Ishikawa (cell line): ENCODE results near the gene FPR2.

Source experiments
- FOXM1 ChIP-seq: IDR thresholded peaks from 2 replicates; pipeline ENCODE4 v1.6.1; 2012; ENCODE audit warnings: low read depth, borderline replicate concordance
- RAD21 ChIP-seq: IDR thresholded peaks from 2 replicates; pipeline ENCODE4 v1.6.1; 2012; ENCODE audit warnings: low read depth
- TAF1 ChIP-seq: IDR thresholded peaks from 2 replicates; pipeline ENCODE4 v1.6.1; 2012; ENCODE audit warnings: low read depth, mild to moderate bottlenecking
- TEAD4 ChIP-seq: IDR thresholded peaks from 2 replicates; pipeline ENCODE4 v1.6.1; 2012
- ZBTB7A ChIP-seq: IDR thresholded peaks from 2 replicates; pipeline ENCODE4 v1.6.1; 2012; ENCODE audit warnings: low read depth
- TF ChIP-seq, protein P1 (sequence below): IDR thresholded peaks from 2 replicates; pipeline ENCODE4 v1.6.1; 2012
- TF ChIP-seq, protein P2 (sequence below): IDR thresholded peaks from 2 replicates; pipeline ENCODE4 v1.6.1; 2012; ENCODE audit warnings: low read depth, mild to moderate bottlenecking

DNA sequence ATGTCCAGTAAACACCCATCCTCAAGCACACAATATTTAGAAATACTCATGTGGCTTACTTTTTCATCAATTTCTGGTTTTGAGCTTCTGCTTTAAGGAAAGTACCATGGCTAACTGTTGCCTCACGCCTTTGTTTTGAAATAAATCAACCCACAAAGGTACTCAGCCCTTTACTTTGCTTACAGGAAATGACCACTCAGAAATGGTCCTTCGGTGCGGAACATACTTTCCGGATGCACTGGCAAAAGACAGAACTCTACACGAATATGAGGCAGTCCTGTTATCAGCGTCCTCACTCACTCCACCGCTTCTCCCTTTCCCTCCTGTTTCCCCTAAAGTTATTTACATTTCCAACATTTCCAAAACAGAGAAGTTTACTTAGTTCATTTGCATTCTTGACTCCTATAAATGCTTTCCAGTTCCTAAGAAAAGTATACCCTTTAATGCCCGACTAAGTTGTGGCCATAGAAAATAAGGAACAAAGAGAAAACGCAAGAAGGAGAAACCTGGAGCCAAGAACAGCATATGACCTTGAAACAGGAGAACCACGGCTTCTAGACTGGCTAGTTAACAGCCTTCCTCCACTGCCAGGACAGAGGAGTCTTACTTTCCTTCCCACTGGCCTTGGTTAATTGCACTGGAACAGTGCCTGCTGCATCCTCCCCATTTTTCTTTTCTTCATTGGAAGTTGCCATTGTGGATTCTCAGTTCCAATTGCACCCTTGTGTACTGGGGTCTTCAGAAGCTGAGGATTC is 10.6 kb downstream of the FPR2 start:
- TF ChIP-seq RAD21 = no peak
- TF ChIP-seq, protein P1, sequence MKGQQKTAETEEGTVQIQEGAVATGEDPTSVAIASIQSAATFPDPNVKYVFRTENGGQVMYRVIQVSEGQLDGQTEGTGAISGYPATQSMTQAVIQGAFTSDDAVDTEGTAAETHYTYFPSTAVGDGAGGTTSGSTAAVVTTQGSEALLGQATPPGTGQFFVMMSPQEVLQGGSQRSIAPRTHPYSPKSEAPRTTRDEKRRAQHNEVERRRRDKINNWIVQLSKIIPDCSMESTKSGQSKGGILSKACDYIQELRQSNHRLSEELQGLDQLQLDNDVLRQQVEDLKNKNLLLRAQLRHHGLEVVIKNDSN = no peak
- TF ChIP-seq, protein P2, sequence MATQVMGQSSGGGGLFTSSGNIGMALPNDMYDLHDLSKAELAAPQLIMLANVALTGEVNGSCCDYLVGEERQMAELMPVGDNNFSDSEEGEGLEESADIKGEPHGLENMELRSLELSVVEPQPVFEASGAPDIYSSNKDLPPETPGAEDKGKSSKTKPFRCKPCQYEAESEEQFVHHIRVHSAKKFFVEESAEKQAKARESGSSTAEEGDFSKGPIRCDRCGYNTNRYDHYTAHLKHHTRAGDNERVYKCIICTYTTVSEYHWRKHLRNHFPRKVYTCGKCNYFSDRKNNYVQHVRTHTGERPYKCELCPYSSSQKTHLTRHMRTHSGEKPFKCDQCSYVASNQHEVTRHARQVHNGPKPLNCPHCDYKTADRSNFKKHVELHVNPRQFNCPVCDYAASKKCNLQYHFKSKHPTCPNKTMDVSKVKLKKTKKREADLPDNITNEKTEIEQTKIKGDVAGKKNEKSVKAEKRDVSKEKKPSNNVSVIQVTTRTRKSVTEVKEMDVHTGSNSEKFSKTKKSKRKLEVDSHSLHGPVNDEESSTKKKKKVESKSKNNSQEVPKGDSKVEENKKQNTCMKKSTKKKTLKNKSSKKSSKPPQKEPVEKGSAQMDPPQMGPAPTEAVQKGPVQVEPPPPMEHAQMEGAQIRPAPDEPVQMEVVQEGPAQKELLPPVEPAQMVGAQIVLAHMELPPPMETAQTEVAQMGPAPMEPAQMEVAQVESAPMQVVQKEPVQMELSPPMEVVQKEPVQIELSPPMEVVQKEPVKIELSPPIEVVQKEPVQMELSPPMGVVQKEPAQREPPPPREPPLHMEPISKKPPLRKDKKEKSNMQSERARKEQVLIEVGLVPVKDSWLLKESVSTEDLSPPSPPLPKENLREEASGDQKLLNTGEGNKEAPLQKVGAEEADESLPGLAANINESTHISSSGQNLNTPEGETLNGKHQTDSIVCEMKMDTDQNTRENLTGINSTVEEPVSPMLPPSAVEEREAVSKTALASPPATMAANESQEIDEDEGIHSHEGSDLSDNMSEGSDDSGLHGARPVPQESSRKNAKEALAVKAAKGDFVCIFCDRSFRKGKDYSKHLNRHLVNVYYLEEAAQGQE = no peak
- no peak for TF ChIP-seq TEAD4
- no peak for TF ChIP-seq FOXM1
- TF ChIP-seq ZBTB7A = no peak
- no peak for TF ChIP-seq TAF1
